SJSA1 (cell line): ENCODE measurements around the gene OSER1. TPM values are rescaled to one million over a fixed set of nuclear protein-coding genes. Genes with fewer than 3 reads are reported as not detected.
A peak's percentile ranks its signal among the peaks of the same experiment; 100 is the strongest.

Source experiments
- DNase-seq, 2 experiments: peaks; one replicate each; pipeline ENCODE4 v3.0.0-alpha.2; 2015 to 2020; ENCODE audit warnings: low spot score in 2 of 2, low read depth in 1 of 2
- H3K27ac ChIP-seq: fragments of 250-450 bp; sonication (Bioruptor Pico); 2 replicates; pipeline ENCODE4 v1.5.1; 2020; ENCODE audit warnings: mild to moderate bottlenecking, moderate library complexity
- H3K27me3 ChIP-seq: fragments of 250-450 bp; sonication (Bioruptor Pico); replicated peaks from 2 replicates; pipeline ENCODE4 v1.5.1; 2020; ENCODE audit warnings: mild to moderate bottlenecking, moderate library complexity
- H3K36me3 ChIP-seq: fragments of 250-450 bp; sonication (Bioruptor Pico); 2 replicates; pipeline ENCODE4 v1.5.1; 2020; ENCODE audit warnings: mild to moderate bottlenecking
- H3K4me1 ChIP-seq: fragments of 250-450 bp; sonication (Bioruptor Pico); replicated peaks from 2 replicates; pipeline ENCODE4 v1.6.1; 2021; ENCODE audit warnings: mild to moderate bottlenecking
- H3K4me3 ChIP-seq: fragments of 250-450 bp; sonication (Bioruptor Pico); 2 replicates; pipeline ENCODE4 v1.5.1; 2020; ENCODE audit warnings: mild to moderate bottlenecking
- H3K9me3 ChIP-seq: fragments of 250-450 bp; sonication (Bioruptor Pico); replicated peaks from 2 replicates; pipeline ENCODE4 v1.5.1; 2020; ENCODE audit warnings: mild to moderate bottlenecking
- total RNA-seq: library from RNA; depleted of rRNA; stranded (reverse); fragments of >200 nt; shearing (Covaris generic); gene quantifications from 2 replicates; pipeline ENCODE4 v1.2.3, GENCODE V29; 2014

The OSER1 gene
- total RNA-seq, 1 experiment from 2014 or later: 58.7 TPM

DNA sequence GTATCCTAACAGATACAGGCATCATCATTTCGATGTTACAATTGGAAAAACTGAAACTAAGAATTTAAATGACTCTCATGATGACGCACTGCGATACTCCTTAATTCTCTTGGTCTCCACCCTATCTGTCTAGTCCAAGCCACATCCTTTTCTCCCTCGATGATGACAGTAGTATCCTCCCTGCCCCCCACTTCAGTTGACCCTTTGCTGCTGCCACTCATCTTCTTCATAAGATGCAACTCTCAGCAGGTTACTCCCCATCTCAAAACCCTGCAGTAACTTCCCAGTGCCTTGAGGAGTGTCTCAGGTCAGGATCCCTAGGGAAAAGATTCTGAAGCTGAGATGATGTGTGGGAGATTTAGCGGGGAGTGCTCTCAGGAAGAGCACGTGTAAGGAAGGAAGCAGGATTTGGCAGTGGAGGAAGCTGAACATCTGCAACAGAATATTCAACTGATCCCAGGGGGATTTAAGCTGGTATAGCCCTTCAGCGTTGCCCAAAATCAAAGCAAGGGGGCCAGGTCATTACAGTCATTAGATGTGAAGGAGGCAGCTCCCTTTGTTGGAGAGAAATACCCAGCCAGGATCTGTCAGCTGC, 39.7 kb downstream of the OSER1 start:
- peaks cover 19% of the 10 kb centered on the region for H3K36me3 ChIP-seq
- H3K27me3 ChIP-seq: no peaks in the 10 kb centered on the region
- peaks cover 59% of the 10 kb centered on the region for H3K4me1 ChIP-seq
- H3K27ac ChIP-seq: no peak overlapping the region
- H3K9me3 ChIP-seq: no peaks in the 10 kb centered on the region
- H3K4me3 ChIP-seq: no peak overlapping the region
- DNase-seq: no peak

GRCh38 chr20:44167736-44168135, 42.8 kb downstream of the OSER1 start:
- peak overlapping the region; percentile 99; the same call in 1 of the 2 replicates for H3K27ac ChIP-seq

DNA sequence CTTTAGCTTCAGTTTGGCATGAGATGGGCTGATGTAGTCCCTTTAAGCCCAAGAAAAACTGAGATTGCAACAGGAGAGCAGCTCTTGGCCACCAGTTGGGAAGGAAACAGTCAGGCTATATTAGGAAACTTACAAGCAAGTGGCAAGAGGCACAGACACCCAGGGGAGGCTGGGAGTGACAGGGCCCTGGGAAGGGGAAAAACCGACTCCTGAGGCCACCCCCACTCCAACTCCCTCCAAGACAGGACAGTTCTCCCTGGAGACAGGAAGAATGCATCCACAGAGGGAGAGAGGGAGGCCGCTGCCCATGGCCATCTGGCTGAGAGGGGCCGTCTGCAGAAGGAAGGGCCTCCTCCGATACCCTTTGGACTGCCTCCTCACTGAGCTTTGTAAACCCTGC, 44.1 kb downstream of the OSER1 start:
- H3K27ac ChIP-seq: peak overlapping the region; percentile 99
- peaks cover 13% of the 10 kb centered on the region for H3K36me3 ChIP-seq
- H3K9me3 ChIP-seq: no peaks in the 10 kb centered on the region; the same call in 1 of the 2 replicates
- peak; percentile 84 to 91 for DNase-seq
- H3K4me3 ChIP-seq: peak overlapping the region; percentile 19
- H3K4me1 ChIP-seq: peaks cover 63% of the 10 kb centered on the region
- no peaks in the 10 kb centered on the region for H3K27me3 ChIP-seq

More at GRCh38 chr20:44167736-44168135, 42.8 kb downstream of the OSER1 start:
- no peak for DNase-seq
- H3K36me3 ChIP-seq: peaks cover 9% of the 10 kb centered on the region; the same call in 1 of the 2 replicates
- H3K4me3 ChIP-seq: no peak overlapping the region
- H3K4me1 ChIP-seq: peaks cover 75% of the 10 kb centered on the region
- H3K9me3 ChIP-seq: no peaks in the 10 kb centered on the region; the same call in 1 of the 2 replicates
- no peaks in the 10 kb centered on the region for H3K27me3 ChIP-seq

GRCh38 chr20:44166008-44166407, 44.6 kb downstream of the OSER1 start:
- Histone ChIP-seq H3K36me3 (peaks cover 13% of the 10 kb centered on the region), H3K4me3 (peak overlapping the region; percentile 19), H3K27me3 (no peaks in the 10 kb centered on the region), H3K4me1 (peaks cover 58% of the 10 kb centered on the region), H3K27ac (peak overlapping the region; percentile 99), H3K9me3 (no peaks in the 10 kb centered on the region; the same call in 1 of the 2 replicates)
- DNase-seq: peak in 1 of 2 experiments; percentile 67

DNA sequence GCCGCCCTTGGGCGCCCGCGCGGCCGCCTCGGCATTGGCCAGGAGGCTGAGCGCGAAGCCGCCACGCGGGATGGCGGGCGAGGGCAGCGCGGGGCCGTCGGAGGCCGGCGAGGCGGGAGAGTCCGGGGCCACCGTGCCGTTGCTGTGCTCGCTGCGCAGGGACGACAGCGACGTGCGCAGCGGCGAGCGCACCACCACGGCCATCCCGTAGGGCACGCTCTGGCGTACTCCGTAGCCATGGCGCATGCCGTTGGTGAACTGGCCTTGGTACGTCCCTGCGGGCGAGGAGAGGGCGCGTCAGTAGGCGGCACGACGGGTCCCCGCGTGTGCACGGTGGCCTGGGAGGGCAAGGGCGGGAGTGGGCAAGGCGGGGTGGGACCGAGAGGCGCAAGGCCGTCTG, 50.4 kb downstream of the OSER1 start:
- H3K36me3 ChIP-seq: peaks cover 40% of the 10 kb centered on the region
- H3K9me3 ChIP-seq: no peaks in the 10 kb centered on the region; the same call in 1 of the 2 replicates
- H3K27ac ChIP-seq: no peak overlapping the region
- no peak overlapping the region for H3K4me3 ChIP-seq
- DNase-seq: no peak
- peaks cover 13% of the 10 kb centered on the region for H3K4me1 ChIP-seq
- H3K27me3 ChIP-seq: no peaks in the 10 kb centered on the region

DNA sequence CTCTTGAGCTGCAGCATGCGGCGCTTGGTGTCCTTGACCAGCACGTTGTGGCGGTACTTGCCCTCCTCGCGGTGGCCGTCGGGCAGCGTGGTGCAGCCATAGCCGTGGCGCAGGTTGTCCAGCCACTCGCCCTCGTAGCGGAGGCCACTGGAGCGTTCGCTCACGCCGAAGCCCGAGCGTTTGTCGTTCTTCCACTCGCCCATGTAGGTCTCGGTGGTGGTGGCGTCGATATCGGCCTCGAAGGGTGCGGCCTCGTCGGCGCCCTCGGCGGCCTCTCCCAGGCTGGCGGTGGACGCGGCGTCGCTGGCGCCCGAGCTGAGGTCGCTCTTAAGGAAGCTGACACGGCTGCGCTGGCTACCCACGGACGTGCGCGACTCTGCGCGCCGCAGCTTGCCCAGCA, 50.9 kb downstream of the OSER1 start:
- no peak overlapping the region for H3K4me3 ChIP-seq
- peaks cover 12% of the 10 kb centered on the region for H3K4me1 ChIP-seq
- no peaks in the 10 kb centered on the region for H3K27me3 ChIP-seq
- no peak overlapping the region for H3K27ac ChIP-seq
- H3K9me3 ChIP-seq: no peaks in the 10 kb centered on the region; the same call in 1 of the 2 replicates
- peaks cover 43% of the 10 kb centered on the region for H3K36me3 ChIP-seq
- DNase-seq: no peak

DNA sequence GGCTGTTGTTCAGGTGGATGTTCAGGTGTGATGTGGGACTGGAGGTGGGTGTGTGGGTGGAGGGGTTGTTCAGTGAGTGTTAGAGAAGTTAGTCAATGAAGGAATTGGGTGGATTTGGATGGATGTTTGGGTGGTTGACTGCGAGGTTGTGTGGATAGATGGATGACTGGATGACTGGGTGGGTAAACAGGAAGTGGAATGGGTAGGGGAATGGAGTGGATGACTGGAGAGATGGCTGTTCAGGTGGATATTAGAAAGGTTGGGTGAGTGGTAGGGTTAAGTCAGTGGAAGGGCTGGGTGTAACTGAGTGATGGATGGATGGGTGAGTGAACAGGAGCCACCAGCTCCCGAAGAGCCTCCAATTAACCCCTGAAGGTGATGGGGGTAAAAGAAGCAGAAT, 51.4 kb downstream of the OSER1 start:
- Histone ChIP-seq H3K27ac (no peak overlapping the region), H3K36me3 (peaks cover 45% of the 10 kb centered on the region)
- DNase-seq: no peak

DNA sequence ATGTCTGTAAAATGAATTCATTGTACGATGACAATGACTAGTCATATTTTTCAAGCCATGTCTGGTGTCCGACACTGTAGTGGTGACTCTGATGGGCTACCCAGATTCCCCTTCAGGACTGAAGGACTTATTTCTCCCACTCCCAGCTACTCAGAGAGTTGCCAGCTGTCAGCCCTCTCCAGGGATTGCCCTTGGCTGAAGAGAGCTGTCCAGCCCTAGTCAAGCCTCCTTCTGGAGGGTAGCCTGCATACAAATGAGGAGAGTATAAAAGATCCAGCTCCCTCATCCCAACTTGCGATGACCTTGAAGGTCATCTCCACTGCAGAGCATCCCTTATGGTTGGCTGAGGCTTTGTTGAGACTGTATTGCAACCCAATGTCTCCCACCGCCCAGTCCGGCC, 53.5 kb downstream of the OSER1 start:
- Histone ChIP-seq H3K27me3 (no peaks in the 10 kb centered on the region), H3K4me3 (no peak overlapping the region), H3K9me3 (no peaks in the 10 kb centered on the region), H3K36me3 (peaks cover 53% of the 10 kb centered on the region), H3K27ac (no peak overlapping the region), H3K4me1 (peaks cover 21% of the 10 kb centered on the region)
- no peak for DNase-seq

More for the DNA sequence above, 51.4 kb downstream of the OSER1 start:
- Histone ChIP-seq H3K27me3 (no peaks in the 10 kb centered on the region), H3K4me3 (no peak overlapping the region), H3K4me1 (peaks cover 12% of the 10 kb centered on the region), H3K9me3 (no peaks in the 10 kb centered on the region; the same call in 1 of the 2 replicates)

- Histone ChIP-seq H3K27ac (peak overlapping the region; percentile 71), H3K36me3 (peaks cover 62% of the 10 kb centered on the region), H3K27me3 (no peaks in the 10 kb centered on the region), H3K9me3 (no peaks in the 10 kb centered on the region), H3K4me1 (peaks cover 28% of the 10 kb centered on the region), H3K4me3 (no peak overlapping the region)
- DNase-seq: peak; percentile 60 to 67
Observed at GRCh38 chr20:44154521-44155001, 56.0 kb downstream of the OSER1 start.

- Histone ChIP-seq H3K36me3 (peaks cover 53% of the 10 kb centered on the region), H3K9me3 (no peaks in the 10 kb centered on the region), H3K4me1 (peaks cover 28% of the 10 kb centered on the region), H3K27ac (peak overlapping the region; percentile 71), H3K4me3 (no peak overlapping the region), H3K27me3 (no peaks in the 10 kb centered on the region)
- DNase-seq: peak in 1 of 2 experiments; percentile 42
Observed at GRCh38 chr20:44153636-44154043, 56.9 kb downstream of the OSER1 start.

DNA sequence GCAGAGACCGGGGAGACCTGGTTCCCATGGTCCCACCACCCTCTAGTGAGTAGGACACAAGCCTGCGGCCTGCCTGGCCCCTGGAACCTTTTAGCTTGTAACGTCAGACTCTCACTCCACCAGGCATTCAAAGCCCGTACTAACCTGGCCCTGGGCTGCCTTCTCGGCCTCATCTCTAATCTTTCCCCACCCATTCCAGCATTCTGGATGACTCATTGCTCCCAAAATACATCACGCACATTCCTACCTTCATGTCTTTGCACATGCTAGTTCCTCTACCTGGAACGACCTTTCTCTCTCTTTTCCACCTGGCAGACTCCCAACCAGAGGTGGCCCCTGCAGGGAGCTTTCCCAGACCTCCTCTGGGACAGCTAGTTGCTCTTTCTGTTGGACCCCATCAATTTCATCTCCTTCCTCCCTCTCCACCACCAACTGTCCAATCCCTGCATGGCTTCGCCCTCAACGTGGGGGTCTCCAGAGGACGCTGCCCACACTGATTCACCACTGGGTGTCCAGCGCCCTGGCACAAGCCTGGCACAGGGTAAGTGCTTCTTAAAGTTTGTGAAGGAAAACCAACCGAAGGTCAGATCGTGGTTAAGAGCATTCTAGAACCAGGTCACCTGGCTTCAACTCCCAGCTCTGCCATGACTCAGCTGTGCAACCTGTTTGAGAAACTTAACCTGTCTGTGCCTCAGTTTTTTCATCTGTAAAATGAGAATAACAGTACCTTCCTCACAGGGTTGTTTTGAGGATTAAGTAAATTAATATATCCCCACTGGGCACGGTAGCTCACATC, 58.8 kb downstream of the OSER1 start:
- Histone ChIP-seq H3K4me1 (peaks cover 28% of the 10 kb centered on the region), H3K36me3 (peaks cover 47% of the 10 kb centered on the region), H3K27ac (no peak overlapping the region), H3K9me3 (no peaks in the 10 kb centered on the region), H3K4me3 (no peak overlapping the region), H3K27me3 (no peaks in the 10 kb centered on the region)
- DNase-seq: no peak

DNA sequence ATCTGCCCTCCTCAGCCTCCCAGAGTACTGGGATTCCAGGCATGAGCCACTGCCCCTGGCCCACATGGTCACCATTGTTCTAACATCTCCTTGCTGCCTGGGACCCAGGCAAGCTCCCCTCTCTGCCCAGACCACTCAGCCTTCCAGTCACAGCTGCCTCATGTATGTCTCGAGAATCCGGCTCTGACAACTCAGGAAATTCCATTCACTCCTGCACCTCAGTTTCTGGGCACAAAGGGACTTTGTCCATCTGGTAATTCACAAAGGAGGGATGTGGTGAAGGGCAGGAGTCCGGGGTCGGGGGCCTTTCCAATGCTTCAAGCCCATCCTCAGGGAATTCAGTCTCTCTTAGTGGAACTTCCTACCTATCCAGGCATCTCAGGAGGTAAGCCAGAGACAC, 64.3 kb downstream of the OSER1 start:
- DNase-seq: no peak
- H3K27ac ChIP-seq: no peak overlapping the region
- no peak overlapping the region for H3K4me3 ChIP-seq
- H3K9me3 ChIP-seq: no peaks in the 10 kb centered on the region
- peaks cover 28% of the 10 kb centered on the region for H3K36me3 ChIP-seq
- H3K4me1 ChIP-seq: peaks cover 11% of the 10 kb centered on the region
- no peaks in the 10 kb centered on the region for H3K27me3 ChIP-seq
